Tibial nerve (tissue), 4 donors: Measurements from ENCODE around the gene RNF113B. TPM values are rescaled to one million over a fixed set of nuclear protein-coding genes. Genes with fewer than 3 reads are reported as not detected.

Source experiments
- DNase-seq, 2 donors: peaks; one replicate each; pipeline ENCODE4 v3.0.0-alpha.2; 2019; ENCODE audit warnings: low spot score in 2 of 2
- H3K27ac ChIP-seq, 4 donors: fragments of 200-600 bp; sonication (generic) in 3 of 4; one replicate each; pipeline ENCODE4 v1.5.1; 2017 to 2019; ENCODE audit warnings: mild to moderate bottlenecking in 1 of 4
- H3K27me3 ChIP-seq, 2 donors: fragments of 200-600 bp; sonication (generic) in 1 of 2; one replicate each; pipeline versions ENCODE4 v1.5.1 to v1.6.0; 2017 to 2019
- H3K36me3 ChIP-seq, 3 donors: fragments of 200-600 bp; sonication (generic); one replicate each; pipeline ENCODE4 v1.5.1; 2018 to 2019
- H3K4me1 ChIP-seq, 4 donors: fragments of 200-600 bp; sonication (generic) in 3 of 4; one replicate each; pipeline ENCODE4 v1.5.1; 2017 to 2019
- H3K4me3 ChIP-seq, 4 donors: fragments of 200-600 bp; sonication (generic) in 3 of 4; one replicate each; pipeline ENCODE4 v1.5.1; 2017 to 2019; ENCODE audit warnings: mild to moderate bottlenecking in 1 of 4, moderate library complexity in 1 of 4
- H3K9me3 ChIP-seq, 4 donors: fragments of 200-600 bp; sonication (generic) in 3 of 4; one replicate each; pipeline ENCODE4 v1.5.1; 2017 to 2019
- CTCF ChIP-seq, 5 experiments: fragments of 200-600 bp in 3 of 5; fragments of 450-650 bp in 2 of 5; sonication (generic) in 3 of 5; IDR thresholded peaks; one replicate each; pipeline ENCODE4 v1.5.1; 2016 to 2019; ENCODE audit warnings: antibody characterized with exemption in 5 of 5, mild to moderate bottlenecking in 3 of 5, moderate library complexity in 2 of 5
- EP300 ChIP-seq, 2 donors: sonication (generic); formaldehyde crosslinking; IDR thresholded peaks; one replicate each; pipeline ENCODE4 v1.6.1; 2017; ENCODE audit warnings: antibody characterized with exemption in 2 of 2, mild to moderate bottlenecking in 1 of 2
- POLR2A ChIP-seq, 2 donors: fragments of 450-650 bp; IDR thresholded peaks; one replicate each; pipeline ENCODE4 v1.6.1; 2017; ENCODE audit warnings: antibody characterized with exemption in 2 of 2, mild to moderate bottlenecking in 2 of 2, moderate library complexity in 2 of 2
- WGBS, 2 donors: methylation state at CpG; one replicate each; pipeline ENCODE4 v1.1.5; 2018; 5-methylcytosine and 5-hydroxymethylcytosine counted together
- total RNA-seq, 4 donors: library from RNA; depleted of rRNA; stranded (reverse); fragments of >200 nt; gene quantifications; one replicate each; pipeline ENCODE4 v1.1.0, GENCODE V29; 2016

The RNF113B gene
- total RNA-seq, 4 donors from 2014 or later = not detected

GRCh38 chr13:98223741-98224140 is 46.7 kb upstream of the RNF113B start:
- Histone ChIP-seq H3K27ac (no peak overlapping the region), H3K9me3 (peaks cover 0 to 10% (median 0%) of the 10 kb centered on the region in 4 donors), H3K4me3 (no peak overlapping the region), H3K27me3 (no peaks in the 10 kb centered on the region), H3K4me1 (peaks cover 0 to 12% (median 0%) of the 10 kb centered on the region in 4 donors), H3K36me3 (no peaks in the 10 kb centered on the region)
- TF ChIP-seq POLR2A (IDR thresholded peaks at IDR 0.05) = no peak
- TF ChIP-seq CTCF (IDR thresholded peaks at IDR 0.05) = no peak
- no peak for TF ChIP-seq EP300 (IDR thresholded peaks at IDR 0.05)
- no peak for DNase-seq

- Histone ChIP-seq H3K27me3 (no peaks in the 10 kb centered on the region), H3K4me1 (peaks cover 0 to 12% (median 0%) of the 10 kb centered on the region in 4 donors)
These were observed 45.7 kb upstream of the RNF113B start for GRCh38 chr13:98222816-98223215.

GRCh38 chr13:98222081-98222554 is 45.0 kb upstream of the RNF113B start:
- no peak overlapping the region for H3K4me3 ChIP-seq
- TF ChIP-seq POLR2A (IDR thresholded peaks at IDR 0.05) = no peak
- no peak for TF ChIP-seq EP300 (IDR thresholded peaks at IDR 0.05)
- no peak for TF ChIP-seq CTCF (IDR thresholded peaks at IDR 0.05)
- H3K36me3 ChIP-seq = peaks cover 0 to 4% (median 0%) of the 10 kb centered on the region in 3 donors
- no peaks in the 10 kb centered on the region for H3K9me3 ChIP-seq
- no peak for DNase-seq
- 81 to 85% methylated on average over 5 of the region's 5 CpGs for WGBS, 2 donors
- peaks cover 0 to 12% (median 0%) of the 10 kb centered on the region in 4 donors for H3K4me1 ChIP-seq
- no peak overlapping the region for H3K27ac ChIP-seq
- H3K27me3 ChIP-seq = no peaks in the 10 kb centered on the region

More at GRCh38 chr13:98222816-98223215, 45.7 kb upstream of the RNF113B start:
- TF ChIP-seq POLR2A (IDR thresholded peaks at IDR 0.05) = no peak
- TF ChIP-seq CTCF (IDR thresholded peaks at IDR 0.05) = no peak
- TF ChIP-seq EP300 (IDR thresholded peaks at IDR 0.05) = no peak
- H3K36me3 ChIP-seq = no peaks in the 10 kb centered on the region
- no peak overlapping the region for H3K4me3 ChIP-seq
- peaks cover 0 to under 1% (median 0%) of the 10 kb centered on the region in 4 donors for H3K9me3 ChIP-seq
- no peak for DNase-seq
- 90 to 96% methylated on average over 7 of the region's 7 CpGs for WGBS, 2 donors
- H3K27ac ChIP-seq = no peak overlapping the region

- whole genome bisulfite sequencing, 2 donors = 62 to 75% methylated on average over 6 of the region's 6 CpGs
- Histone ChIP-seq H3K27me3 (no peaks in the 10 kb centered on the region), H3K4me3 (no peak overlapping the region), H3K4me1 (peaks cover 0 to 12% (median 0%) of the 10 kb centered on the region in 4 donors), H3K9me3 (no peaks in the 10 kb centered on the region), H3K36me3 (peaks cover 0 to 4% (median 0%) of the 10 kb centered on the region in 3 donors), H3K27ac (no peak overlapping the region)
- TF ChIP-seq EP300 (IDR thresholded peaks at IDR 0.05) (no peak), POLR2A (IDR thresholded peaks at IDR 0.05) (no peak), CTCF (IDR thresholded peaks at IDR 0.05) (no peak)
- no peak for DNase-seq
These were observed 44.2 kb upstream of the RNF113B start for GRCh38 chr13:98221234-98221633.

GRCh38 chr13:98220271-98220791 is 43.3 kb upstream of the RNF113B start:
- Histone ChIP-seq H3K27me3 (no peaks in the 10 kb centered on the region), H3K27ac (peak overlapping the region in 1 of 4 donors; percentile 15), H3K36me3 (peaks cover 0 to 4% (median 0%) of the 10 kb centered on the region in 3 donors), H3K4me1 (peaks cover 0 to 12% (median 0%) of the 10 kb centered on the region in 4 donors), H3K4me3 (no peak overlapping the region), H3K9me3 (no peaks in the 10 kb centered on the region)
- TF ChIP-seq EP300 (IDR thresholded peaks at IDR 0.05) = no peak
- no peak for TF ChIP-seq POLR2A (IDR thresholded peaks at IDR 0.05)
- no peak for TF ChIP-seq CTCF (IDR thresholded peaks at IDR 0.05)
- WGBS, 2 donors = 47 to 65% methylated on average over 4 of the region's 4 CpGs
- no peak for DNase-seq
